CD4-positive, alpha-beta T cell (primary cell): ENCODE data around the gene DNM1. TPM values are rescaled to one million over a fixed set of nuclear protein-coding genes. Genes with fewer than 3 reads are reported as not detected.

Experiments used
- ATAC-seq: fragments of 200-7000 bp; cut with Tn5 transposase; one replicate; pipeline ENCODE4 v1.10.0; 2022; ENCODE audit warnings: mild to moderate bottlenecking; ENCODE audit not compliant: poor library complexity
- CTCF ChIA-PET: fragments of 350-600 bp; sonication (Branson Sonifier 250); formaldehyde crosslinking; loops from one replicate; lab custom pipeline; 2021; ENCODE audit warnings: antibody characterized with exemption, inconsistent platforms; lab: Charles Lee
- POLR2A ChIA-PET: fragments of 350-600 bp; sonication (Branson Sonifier 250); formaldehyde crosslinking; loops from one replicate; lab custom pipeline; 2021; ENCODE audit warnings: antibody characterized with exemption, inconsistent platforms; lab: Charles Lee
- DNase-seq, 14 experiments: peaks; one replicate each; pipeline ENCODE4 v3.0.0-alpha.2; 2013 to 2020; ENCODE audit warnings: mixed read lengths in 2 of 14
- H3K27ac ChIP-seq, 2 donors: one replicate each; pipeline versions ENCODE4 v1.5.1 to v1.7.0; 2013; ENCODE audit warnings: low read length in 2 of 2, low read depth in 1 of 2, mild to moderate bottlenecking in 1 of 2
- H3K27me3 ChIP-seq, 2 experiments: 1 replicate in 1 of 2; 2 replicates in 1 of 2; pipeline versions ENCODE4 v1.6.1 to v1.7.0; 2013; ENCODE audit warnings: low read length in 2 of 2, control low read depth in 1 of 2, mild to moderate bottlenecking in 1 of 2, moderate library complexity in 1 of 2; ENCODE audit not compliant: insufficient read depth in 2 of 2, control insufficient read depth in 1 of 2
- H3K36me3 ChIP-seq: one replicate; pipeline ENCODE4 v1.6.1; 2013; ENCODE audit warnings: low read length, control low read depth; ENCODE audit not compliant: insufficient read depth
- H3K4me1 ChIP-seq: one replicate; pipeline ENCODE4 v1.6.1; 2013; ENCODE audit warnings: low read length, control low read depth; ENCODE audit not compliant: insufficient read depth
- H3K4me3 ChIP-seq: one replicate; pipeline ENCODE4 v1.5.1; 2013; ENCODE audit warnings: mild to moderate bottlenecking, low read length, moderate library complexity
- H3K9me3 ChIP-seq, 2 experiments: 1 replicate in 1 of 2; 2 replicates in 1 of 2; pipeline versions ENCODE4 v1.6.1 to v1.7.0; 2013; ENCODE audit warnings: low read length in 2 of 2, mild to moderate bottlenecking in 2 of 2, control low read depth in 1 of 2, moderate library complexity in 1 of 2; ENCODE audit not compliant: control insufficient read depth in 1 of 2, insufficient read depth in 1 of 2
- H3K27ac Mint-ChIP-seq: one replicate; pipeline ENCODE4 v1.8.0; 2020; ENCODE audit warnings: mixed read lengths
- H3K27me3 Mint-ChIP-seq: one replicate; pipeline ENCODE4 v1.8.0; 2021; ENCODE audit warnings: mixed read lengths
- H3K36me3 Mint-ChIP-seq: one replicate; pipeline ENCODE4 v1.8.0; 2021; ENCODE audit warnings: low read depth, mixed read lengths
- H3K4me1 Mint-ChIP-seq: one replicate; pipeline ENCODE4 v1.8.0; 2021; ENCODE audit warnings: low read depth, mixed read lengths
- H3K4me3 Mint-ChIP-seq: one replicate; pipeline ENCODE4 v1.8.0; 2020; ENCODE audit warnings: mild to moderate bottlenecking, mixed read lengths
- H3K9me3 Mint-ChIP-seq: one replicate; pipeline ENCODE4 v1.8.0; 2020; ENCODE audit warnings: mixed read lengths
- CTCF ChIP-seq: fragments of 200-600 bp; IDR thresholded peaks from one replicate; pipeline ENCODE4 v1.8.0; 2022; ENCODE audit warnings: antibody characterized with exemption, mild to moderate bottlenecking
- intact Hi-C, 2 experiments: fragments of 100-400 bp; cut with DNase I in 1 of 2; cut with micrococcal nuclease in 1 of 2; formaldehyde crosslinking; loops; one replicate each; pipeline versions ENCODE4 v1.15.1 to v1.9.0; 2023 to 2025; cut with DNase I, micrococcal nuclease
- total RNA-seq, 174 experiments: library from RNA in 2 of 174; stranded (reverse) in 2 of 174; gene quantifications; one replicate each; pipeline ENCODE4 v1.2.3 and lab custom pipeline; 2021 to 2026

DNM1 gene
- total RNA-seq, 2 experiments from 2014 or later = 1.8 to 2.5 TPM

DNA sequence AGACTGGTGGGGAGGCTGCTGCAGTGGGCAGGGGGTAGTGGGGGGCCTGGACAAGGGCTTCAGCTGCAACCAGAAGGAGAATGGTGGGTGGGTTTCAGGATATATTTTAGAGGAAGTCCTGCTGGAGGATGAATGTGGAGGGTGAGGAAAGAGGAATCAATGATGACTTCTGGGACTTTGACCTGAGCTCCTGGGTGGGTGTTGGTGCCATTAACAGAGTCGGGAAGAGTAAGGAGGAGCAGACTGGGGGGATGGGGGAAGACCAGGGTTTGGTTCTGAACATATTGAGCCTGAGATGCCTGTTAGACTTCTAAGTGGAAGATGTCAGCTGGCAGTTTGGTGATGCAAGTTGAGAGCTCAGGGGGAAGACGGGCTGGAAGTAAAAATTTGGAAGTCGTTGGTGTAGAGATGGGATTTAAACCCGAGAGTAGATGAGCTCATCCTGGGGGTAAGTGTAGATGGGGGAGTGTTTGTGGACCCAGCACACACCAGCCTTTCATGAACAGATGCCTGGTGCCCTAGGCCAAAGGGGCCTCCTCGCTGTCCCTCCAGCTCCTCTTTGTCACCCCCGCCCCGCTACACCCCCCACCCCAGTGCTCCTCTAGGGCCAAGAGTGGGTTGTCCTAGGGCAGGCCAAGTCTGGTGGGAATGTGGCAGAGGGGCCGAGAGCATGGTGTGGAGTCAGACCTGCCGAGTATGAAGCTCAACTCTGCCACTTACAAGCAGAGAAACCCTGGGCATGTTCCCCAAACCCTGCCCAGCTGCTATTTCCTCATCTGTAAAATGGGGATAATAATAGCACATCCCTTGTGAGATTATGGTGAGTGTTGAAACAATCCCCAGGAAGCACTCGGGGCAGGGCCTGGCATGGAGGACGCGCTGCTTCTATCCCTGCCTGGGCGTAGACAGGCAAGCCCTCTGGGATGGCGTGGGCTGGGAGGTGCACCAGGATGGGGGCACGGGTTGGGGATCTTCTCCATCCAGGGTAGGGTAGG lies 4.0 kb downstream of the DNM1 start:
- Histone ChIP-seq H3K4me3 (no peak overlapping the region), H3K27ac (no peak overlapping the region), H3K36me3 (no peaks in the 10 kb centered on the region), H3K27me3 (peaks cover 11 to 17% of the 10 kb centered on the region in 2 experiments), H3K4me1 (peaks cover 17% of the 10 kb centered on the region), H3K9me3 (no peaks in the 10 kb centered on the region)
- ATAC-seq (no peak), DNase-seq (no peak)
- peaks cover 5% of the 10 kb centered on the region for H3K4me1 Mint-ChIP-seq
- H3K27me3 Mint-ChIP-seq = peaks cover 22% of the 10 kb centered on the region
- H3K4me3 Mint-ChIP-seq = no peak overlapping the region
- no peak overlapping the region for H3K27ac Mint-ChIP-seq
- intact Hi-C loops = no loop called here
- no peaks in the 10 kb centered on the region for H3K36me3 Mint-ChIP-seq
- H3K9me3 Mint-ChIP-seq = no peaks in the 10 kb centered on the region
- CTCF ChIA-PET = interaction anchor here (1.3 kb wide), 1 partner anchor 16 kb away, joined by 3 read pairs; the partner anchor contains the start of gene CIZ1
- no peak for TF ChIP-seq CTCF
- POLR2A ChIA-PET = interaction anchor here (1.1 kb wide), 1 partner anchor 16 kb away, joined by 3 read pairs; the partner anchor contains the start of gene CIZ1

DNA sequence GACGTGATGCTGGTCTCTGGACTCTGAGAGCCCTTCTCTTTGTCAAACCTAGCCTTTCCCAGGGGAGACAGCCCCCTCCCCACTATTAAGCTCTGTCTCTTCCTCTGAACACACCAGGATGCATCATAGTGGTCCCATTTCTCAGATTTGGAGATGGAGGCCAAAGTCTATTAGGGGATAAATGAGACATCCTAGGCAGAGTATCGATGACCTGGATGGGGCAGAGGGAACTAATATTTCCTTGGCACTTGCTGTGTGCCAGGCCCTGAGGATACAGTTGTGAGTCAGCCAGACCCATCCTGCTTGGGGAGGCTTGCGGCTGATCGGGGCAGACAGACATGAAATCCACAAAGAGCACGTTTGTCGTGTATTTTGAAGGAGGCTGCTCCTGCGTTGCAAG lies 5.2 kb downstream of the DNM1 start:
- CTCF ChIA-PET = no interaction called here
- Mint-ChIP-seq H3K27ac (no peak overlapping the region), H3K9me3 (no peaks in the 10 kb centered on the region), H3K36me3 (no peaks in the 10 kb centered on the region), H3K4me1 (no peaks in the 10 kb centered on the region), H3K4me3 (no peak overlapping the region), H3K27me3 (peaks cover 24% of the 10 kb centered on the region)
- ATAC-seq = no peak
- TF ChIP-seq CTCF = no peak
- POLR2A ChIA-PET = no interaction called here
- Histone ChIP-seq H3K4me1 (peaks cover 11% of the 10 kb centered on the region), H3K27ac (no peak overlapping the region), H3K9me3 (no peaks in the 10 kb centered on the region), H3K36me3 (no peaks in the 10 kb centered on the region), H3K4me3 (no peak overlapping the region), H3K27me3 (peaks cover 11 to 17% of the 10 kb centered on the region in 2 experiments)
- intact Hi-C loops = no loop called here
- no peak for DNase-seq

- Mint-ChIP-seq H3K9me3 (no peaks in the 10 kb centered on the region), H3K27ac (no peak overlapping the region), H3K4me1 (no peaks in the 10 kb centered on the region), H3K27me3 (peaks cover 22% of the 10 kb centered on the region), H3K36me3 (no peaks in the 10 kb centered on the region), H3K4me3 (no peak overlapping the region)
- no peak overlapping the region for H3K4me3 ChIP-seq
- peaks cover 4% of the 10 kb centered on the region for H3K4me1 ChIP-seq
- POLR2A ChIA-PET = interaction anchor here (1.3 kb wide), 1 partner anchor 41 kb away, joined by 3 read pairs; no protein-coding TSS in a partner anchor
- intact Hi-C loops = no loop called here
- no peak overlapping the region for H3K27ac ChIP-seq
- no peaks in the 10 kb centered on the region for H3K9me3 ChIP-seq
- TF ChIP-seq CTCF = no peak
- ATAC-seq (no peak), DNase-seq (no peak)
- peaks cover 7 to 12% of the 10 kb centered on the region in 2 experiments for H3K27me3 ChIP-seq
- no peaks in the 10 kb centered on the region for H3K36me3 ChIP-seq
- CTCF ChIA-PET = no interaction called here
These were observed 5.9 kb downstream of the DNM1 start for GRCh38 chr9:128208946-128209669.
